Measurements from ENCODE around the gene ARPC3.
"Not testable (repeated sequence)": the region's sequence is repeated elsewhere in the genome, so short reads cannot be mapped to it uniquely, and the experiment has no call there.

The ARPC3 gene

DNA sequence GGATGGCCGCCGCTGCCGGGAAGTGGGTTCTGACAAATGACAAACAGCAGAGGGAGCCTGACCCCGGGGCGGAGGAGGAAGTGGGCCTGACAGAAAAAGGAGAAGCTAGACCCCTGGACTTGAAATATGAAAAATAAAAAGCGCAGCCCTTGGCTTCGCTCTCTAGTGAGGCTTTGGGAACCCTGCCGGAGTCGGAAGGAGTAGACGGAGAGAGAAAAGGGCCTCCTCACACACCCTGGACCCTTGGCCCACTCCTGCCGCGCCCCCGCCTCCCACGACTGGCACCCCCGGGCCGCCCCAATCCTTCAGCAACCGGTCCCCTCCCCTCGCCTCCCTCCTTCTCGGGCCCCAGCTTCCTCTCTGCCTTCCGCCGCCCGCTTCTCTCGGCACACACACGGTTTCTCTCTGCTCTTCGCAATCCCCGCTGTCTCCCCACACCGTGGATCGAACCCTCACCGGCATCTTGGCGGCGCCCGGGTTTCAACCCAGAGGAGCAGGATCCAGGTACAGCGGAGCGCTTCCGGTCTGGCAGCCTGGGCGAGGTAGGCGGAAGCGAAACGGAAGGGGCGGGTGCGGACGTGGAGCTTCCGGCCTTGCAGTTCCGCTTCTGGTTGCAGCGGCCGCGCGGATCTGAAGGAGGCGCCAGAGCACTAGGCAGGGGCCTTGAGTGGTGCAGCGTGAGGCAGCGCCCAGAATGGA, at the start of gene ARPC3:
Gene ARPC3, minus strand, starts transcription at position 539 of the 699 bp plus-strand sequence. Its CDS starts 77 bp downstream, at position 462.
- peak; percentile 90 for DNase-seq (ENCODE audit: low read depth)

DNA sequence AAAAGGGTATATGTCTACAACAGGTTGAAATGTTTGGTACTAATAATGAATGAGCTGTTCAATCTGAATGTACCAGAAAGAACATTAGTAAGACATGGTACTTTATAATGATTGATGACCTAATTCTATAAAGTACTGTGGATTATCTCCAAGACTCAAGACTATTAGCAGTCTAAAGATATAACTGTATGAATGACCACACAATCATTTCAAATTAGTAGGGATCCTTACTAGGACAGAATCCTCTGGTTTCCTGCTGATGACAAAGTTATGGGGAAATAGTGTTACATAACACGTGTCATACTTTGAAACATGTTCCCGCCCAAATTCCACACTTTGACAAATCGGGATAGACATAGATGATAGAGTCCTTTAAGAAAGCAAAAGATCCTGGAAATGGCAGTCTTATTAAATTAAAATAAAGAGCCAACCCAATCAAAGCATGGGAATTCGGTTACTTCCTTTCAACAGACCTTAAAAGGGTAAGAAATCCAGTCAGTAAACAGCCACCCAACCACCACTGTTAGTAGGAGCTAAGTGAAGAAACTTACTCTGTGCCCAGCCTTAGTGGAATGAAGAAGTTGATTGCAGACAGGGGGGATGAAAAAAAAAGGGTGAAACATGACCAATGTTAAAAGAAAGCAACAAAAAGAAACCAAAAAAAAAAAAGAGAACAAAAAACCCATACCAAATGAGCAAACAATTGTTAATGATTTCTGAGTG, 49.0 kb upstream of the ARPC3 start:
- DNase-seq (ENCODE audit: low read depth), result no peak

DNA sequence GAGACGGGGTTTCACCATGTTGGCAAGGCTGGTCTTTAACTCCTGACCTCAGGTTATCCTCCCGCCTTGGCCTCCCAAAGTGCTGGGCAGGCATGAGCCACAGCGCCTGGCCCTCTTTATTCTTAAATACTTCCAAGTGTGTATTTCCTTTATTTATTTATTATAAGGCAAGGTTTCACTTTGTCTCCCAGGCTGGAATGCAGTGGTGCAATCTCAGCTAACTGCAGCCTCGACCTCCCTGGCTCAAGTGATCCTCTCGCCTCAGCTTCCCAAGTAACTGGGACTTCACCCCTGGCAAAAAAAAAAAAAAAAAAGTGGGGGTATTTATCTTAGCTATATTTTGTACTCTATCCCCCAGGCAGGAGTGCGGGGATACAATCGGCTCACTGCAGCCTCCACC, 25.3 kb upstream of the ARPC3 start:
- DNase-seq (ENCODE audit: low read depth), result no peak

DNA sequence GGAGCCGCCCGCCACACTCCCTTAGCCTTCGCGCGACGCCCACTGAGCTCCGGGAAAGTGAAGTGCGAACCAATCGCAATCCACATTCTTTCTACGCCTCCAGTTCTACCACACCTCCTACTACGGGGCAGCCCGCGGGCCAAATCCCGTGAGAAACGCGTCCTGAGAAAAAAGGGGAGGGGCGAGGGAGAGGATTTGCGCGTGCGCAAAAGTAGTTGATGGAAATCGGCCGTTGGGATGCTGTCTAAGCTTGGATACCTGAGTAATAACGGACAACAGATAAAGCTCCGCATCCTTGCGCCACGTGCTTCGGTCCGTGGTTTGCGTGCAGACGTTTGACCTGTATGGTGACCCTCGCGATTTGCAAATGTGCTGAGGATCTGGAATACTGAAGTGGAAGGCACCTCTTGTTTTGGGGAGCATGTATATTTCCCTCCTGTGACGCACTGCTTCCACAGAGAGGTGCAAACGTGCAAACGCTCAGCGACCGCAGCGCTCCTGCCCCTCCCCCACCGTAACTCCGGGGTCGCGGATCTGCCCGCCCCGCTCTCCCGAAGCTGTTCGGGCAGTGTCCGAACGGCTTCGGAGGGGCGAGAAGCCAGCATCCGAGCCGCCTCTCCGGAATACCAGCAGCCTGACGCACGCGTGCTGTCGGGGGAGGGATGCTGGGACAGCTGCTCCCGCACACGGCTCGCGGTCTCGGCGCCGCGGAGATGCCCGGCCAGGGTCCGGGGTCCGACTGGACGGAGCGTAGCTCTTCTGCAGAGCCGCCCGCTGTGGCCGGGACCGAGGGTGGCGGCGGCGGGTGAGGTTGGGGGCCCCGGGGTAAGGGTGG, 18.3 kb upstream of the ARPC3 start, which contains the start of the genes FAM216A and GPN3:
Gene FAM216A, plus strand, starts transcription at position 632 of the 835 bp plus-strand sequence. Its CDS starts 31 bp downstream, at position 663.
Gene GPN3, minus strand, starts transcription at position 44 of the 835 bp plus-strand sequence. CDS start 54 bp downstream, outside the sequence.
- DNase-seq (ENCODE audit: low read depth), result peak; percentile 92

DNA sequence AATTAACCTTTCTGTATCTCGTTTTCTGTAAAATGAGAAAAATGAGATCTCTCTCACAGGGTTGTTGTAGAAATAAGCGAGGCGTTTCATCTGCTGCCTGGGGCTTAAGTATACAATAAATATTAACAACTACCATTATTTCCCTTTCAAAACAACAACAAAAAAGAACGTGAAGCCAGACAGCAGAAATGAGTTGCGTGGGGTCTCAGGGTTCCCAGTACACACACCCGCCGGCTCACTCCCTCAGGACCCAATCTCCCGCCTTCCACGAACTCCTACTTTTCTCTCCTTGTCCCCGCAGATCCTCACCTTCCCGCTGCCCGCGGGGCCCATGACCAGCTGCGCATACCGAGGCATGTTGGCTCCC, 17.7 kb upstream of the ARPC3 start:
- DNase-seq (ENCODE audit: low read depth), result no peak

DNA sequence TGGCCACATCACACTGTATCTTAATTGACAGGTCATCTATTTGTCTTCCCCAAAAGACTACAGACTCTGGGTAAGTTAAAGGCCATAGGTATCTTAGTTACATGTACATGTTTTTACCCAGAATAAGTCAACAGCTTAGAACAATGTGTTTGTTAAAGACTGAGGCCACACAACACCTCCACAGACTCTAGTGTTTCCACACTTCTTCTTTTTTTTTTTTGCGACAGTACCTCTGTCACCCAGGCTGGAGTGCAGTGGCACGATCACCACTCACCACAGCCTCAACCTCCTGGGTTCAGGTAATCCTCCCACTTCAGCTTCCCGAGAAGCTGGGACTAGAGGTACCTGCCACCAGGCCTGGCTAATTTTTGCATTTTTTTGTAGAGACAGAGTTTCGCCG, 16.7 kb upstream of the ARPC3 start:
- DNase-seq (ENCODE audit: low read depth), result no peak

DNA sequence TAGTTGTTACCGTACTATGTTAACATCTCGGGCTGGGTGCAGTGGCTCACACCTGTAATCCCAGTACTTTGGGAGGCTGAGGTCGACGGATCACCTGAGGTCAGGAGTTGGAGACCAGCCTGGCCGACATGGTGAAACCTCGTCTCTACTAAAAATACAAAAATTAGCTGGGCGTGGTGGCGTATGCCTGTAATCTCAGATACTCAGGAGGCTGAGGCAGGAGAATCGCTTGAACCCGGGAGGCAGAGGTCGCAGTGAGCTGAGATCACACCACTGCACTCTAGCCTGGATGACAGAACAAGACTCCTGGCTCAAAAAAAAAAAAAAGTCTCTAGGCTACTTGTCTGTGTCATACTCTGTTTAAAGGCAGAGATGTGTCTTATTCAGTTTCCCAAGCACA, 15.6 kb upstream of the ARPC3 start:
- not testable (repeated sequence) for DNase-seq (ENCODE audit: low read depth)

DNA sequence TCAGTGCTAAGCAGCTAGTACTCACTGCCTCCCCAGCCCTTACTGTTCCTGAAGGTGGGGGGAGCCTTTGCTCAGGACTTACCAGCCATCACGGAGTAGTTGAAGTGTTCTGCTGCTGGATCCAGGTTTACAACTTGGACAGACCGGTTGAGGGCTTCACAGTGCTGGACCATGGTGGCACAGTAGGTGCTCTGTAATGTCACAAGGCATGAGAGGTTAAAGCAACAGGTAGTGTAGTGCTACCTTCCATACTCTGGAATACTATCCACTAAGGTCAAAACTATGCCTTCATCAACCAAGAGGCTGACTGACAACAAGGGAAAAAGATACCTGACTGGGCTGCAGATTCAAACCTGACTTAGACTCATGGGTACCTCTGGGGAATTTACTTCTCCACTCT, 14.9 kb upstream of the ARPC3 start:
- no peak for DNase-seq (ENCODE audit: low read depth)

DNA sequence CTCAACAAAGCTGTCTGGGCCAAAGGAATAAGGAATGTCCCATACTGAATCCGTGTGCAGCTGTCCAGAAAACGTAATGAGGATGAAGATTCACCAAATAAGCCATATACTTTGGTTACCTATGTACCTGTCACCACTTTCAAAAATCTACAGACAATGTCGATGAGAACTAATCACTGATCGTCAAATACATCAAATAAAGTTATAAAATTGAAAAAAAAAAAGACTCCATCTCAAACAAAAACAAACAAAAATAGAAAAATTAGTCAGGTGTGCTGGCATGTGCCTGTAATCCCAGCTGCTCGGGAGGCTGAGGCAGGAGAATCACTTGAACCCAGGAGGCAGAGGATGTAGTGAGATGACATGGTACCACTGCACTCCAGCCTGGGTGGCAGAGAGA, 11.1 kb upstream of the ARPC3 start:
- not testable (repeated sequence) for DNase-seq (ENCODE audit: low read depth)

DNA sequence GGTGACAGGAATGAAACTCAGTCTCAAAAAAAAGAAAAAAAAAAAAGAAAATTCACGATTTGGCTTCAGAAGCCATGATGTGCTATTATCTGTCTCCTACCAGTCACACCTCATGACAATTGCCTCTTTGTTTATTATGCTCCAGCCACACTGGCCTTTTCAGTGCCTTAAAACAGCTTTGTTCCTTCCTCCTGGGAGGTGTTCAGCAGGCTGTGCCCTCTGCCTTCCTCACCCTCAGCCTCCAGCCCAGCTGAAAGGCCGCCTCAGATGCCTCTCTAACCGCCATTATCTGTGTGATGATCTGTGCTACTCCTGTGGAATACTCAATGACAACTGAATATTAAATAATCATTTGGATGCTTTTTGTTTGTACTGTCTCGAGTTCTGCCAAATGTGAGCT, 8.6 kb upstream of the ARPC3 start:
- DNase-seq (ENCODE audit: low read depth), result no peak

DNA sequence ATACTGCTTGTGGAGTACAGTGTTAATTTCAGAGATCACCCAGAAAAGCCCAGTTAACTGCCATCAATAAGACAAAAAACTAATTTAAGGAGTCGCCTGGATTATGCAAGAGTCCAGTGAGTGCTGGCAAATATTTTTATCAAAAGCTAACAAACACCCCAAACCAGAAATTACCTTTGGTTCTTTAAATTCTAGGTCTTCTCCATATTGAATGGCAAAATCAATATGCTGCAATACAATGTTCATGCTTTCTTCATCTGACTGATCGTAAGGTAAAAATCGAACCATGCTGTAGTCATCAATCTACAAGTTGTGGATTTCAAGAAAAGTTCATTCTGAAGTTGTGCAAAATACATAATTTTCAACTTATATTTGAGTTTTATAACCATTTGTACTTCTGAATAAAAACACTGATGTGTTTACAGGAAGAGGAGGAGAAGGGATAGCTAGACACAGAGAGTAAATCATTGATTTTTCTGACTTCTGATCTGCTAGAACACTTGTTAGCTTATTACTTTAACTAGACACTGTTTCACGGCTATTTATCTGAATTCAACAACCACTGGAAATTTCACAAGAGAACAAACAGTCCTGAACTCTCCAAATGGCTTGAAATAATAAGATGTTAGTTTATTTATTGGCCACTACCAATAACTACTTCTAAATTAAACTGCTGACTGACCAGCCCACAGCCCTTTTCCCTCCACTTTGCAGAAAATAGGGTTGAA, 3.6 kb upstream of the ARPC3 start:
- no peak for DNase-seq (ENCODE audit: low read depth)

DNA sequence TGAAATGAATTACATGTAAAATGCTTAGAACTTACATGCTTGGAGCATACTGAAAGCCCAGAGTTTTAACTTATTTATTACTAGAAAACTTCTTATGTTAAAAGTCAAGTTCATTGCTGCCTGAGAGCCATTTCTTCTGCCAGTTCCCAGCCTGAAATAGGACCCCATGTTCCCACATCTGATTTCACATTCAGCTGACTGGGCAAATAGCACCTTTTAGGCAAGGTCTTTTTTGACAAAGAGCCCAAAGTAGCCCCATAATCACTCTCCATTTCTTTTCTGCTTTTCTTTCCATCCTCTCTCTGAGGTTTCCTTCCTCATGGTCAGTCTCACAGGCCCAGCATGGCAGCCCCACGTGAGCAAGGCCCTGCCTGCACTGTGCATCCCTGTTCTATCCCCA, 1.1 kb upstream of the ARPC3 start:
- DNase-seq (ENCODE audit: low read depth), result no peak

DNA sequence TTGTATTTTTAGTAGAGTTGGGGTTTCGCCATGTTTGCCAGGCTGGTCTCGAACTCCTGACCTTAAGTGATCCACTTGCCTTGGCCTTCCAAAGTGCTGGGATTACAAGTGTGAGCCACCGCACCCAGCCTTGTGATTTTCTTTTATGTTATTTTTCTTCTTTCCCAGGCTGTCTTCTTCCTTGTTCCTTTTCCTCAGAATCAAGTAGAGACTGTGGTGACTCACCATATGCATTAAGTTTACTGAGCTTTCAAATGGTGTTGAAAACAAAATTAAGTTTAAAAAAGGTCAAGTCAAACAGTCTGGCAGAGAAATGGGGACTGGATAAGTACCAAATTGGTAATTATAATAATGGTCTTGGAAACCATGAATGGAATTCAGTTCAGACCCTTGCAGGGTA, 5.7 kb downstream of the ARPC3 start:
- DNase-seq (ENCODE audit: low read depth), result no peak

DNA sequence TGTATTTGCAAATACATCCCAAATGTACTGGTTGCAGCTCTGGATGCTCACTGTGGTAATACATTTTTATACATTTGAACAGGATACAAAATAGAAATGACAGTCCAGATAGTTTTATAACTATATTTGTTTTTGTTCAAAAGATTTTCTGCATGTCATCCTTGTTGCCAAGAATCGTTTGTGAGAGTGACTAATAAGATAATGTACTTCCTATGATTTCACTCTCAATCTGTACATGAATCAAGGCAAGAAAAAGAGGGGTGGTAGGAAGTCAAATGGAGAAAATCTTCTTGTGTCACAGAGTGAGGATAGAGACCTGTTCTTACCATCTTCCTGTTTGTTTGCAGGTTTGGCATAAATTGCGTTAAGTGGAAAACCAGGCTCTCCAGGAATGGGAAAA, 13.9 kb downstream of the ARPC3 start:
- DNase-seq (ENCODE audit: low read depth), result no peak

DNA sequence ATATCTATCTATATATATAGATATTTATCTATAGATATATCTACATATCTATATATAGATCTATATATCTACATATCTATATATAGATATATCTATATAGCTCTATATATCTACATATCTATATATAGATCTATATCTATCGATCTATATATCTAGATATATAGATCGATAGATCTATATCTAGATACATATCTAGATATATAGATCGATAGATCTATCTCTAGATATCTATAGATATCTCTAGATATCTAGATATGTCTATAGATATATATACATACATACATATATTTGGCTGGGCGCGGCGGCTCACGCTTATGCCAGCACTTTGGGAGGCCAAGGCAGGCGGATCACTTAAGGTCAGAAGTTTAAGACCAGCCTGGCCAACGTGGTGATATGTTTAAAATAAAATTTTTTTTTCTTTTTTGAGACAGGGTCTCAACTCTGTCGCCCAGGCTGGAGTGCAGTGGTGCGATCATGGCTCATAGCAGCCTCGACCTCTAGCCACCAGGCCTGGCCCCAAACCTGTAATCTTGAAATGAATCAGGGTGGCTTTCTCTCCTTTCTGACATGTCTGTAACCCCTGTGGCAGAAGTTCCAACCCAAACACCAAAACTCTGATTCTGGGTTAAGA, 18.1 kb downstream of the ARPC3 start:
- DNase-seq (ENCODE audit: low read depth), result no peak

DNA sequence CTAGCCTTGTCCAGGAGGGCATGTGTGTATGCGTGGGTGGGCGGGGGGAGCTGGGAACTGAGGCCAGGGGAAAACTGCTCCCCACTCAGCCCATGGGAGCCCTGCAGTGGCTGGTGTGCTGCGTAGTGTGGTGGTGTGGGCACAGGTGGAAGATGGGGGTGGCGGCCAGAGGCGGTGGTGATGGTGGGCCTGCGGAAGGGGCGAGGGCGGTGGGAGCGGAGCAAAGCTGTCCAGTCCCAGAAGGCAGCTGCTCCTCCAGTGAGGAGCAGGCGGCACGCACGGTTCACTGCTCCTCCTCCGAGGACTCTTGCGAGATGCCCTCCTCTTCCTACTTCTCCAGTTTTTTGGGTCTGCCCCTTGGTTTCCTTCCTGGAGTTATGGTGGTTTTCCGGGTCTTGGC, 20.5 kb downstream of the ARPC3 start:
- DNase-seq (ENCODE audit: low read depth), result not testable (repeated sequence)

DNA sequence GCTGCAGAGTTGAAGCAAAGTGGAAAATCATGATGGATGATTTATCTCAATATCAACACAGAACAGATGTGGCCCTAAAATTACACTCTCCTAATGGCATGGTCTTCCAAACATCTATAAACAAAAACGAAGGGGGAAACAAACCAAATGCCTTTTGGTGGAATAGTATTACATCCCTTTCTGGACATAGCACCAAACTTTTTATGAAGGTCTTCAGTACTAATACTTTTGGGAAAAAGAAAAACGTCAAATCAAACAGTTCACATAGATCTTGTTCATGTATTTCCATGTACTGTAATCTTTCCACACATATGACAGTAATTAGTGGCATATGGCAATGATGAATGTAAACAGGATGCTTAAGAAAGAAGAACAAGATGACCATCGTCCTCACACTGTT, 23.7 kb downstream of the ARPC3 start:
- no peak for DNase-seq (ENCODE audit: low read depth)

DNA sequence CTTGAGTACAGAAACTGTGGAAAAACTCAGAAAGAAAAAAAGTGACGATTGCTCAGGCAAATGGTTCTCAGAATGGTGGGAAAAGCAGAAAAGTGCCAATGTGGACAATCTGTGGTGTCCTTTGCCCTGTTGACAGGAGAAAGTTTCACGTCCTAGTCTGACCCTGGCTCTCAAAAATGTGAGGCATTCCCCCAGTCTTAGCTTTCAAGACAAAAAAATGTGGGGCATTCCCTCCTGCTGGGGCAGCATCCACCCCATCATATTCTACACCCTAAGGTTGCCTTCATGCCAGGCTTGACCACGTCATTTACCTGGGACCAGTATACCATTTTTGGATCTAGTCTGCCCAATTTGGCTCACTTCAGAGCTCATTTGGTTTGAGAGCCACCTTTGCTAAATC, 25.9 kb downstream of the ARPC3 start:
- DNase-seq (ENCODE audit: low read depth), result no peak

DNA sequence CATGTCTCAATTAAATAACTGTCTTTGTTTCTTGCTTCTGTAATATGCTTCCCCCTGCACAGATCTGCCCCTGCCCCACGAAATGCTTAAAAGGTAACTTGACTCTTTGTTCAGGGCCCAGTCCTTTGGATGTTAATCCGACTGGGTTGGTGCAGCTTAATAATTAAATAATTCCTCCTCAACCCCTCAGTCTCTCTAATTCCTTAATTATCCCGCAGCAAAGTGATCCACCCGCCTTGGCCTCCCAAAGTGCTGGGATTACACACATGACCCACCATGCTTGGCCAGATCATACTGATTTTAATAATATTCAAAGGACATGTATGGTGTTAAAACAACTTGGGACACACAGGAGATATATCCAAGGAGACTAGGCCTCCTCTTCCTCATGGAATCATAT, 28.4 kb downstream of the ARPC3 start:
- no peak for DNase-seq (ENCODE audit: low read depth)

DNA sequence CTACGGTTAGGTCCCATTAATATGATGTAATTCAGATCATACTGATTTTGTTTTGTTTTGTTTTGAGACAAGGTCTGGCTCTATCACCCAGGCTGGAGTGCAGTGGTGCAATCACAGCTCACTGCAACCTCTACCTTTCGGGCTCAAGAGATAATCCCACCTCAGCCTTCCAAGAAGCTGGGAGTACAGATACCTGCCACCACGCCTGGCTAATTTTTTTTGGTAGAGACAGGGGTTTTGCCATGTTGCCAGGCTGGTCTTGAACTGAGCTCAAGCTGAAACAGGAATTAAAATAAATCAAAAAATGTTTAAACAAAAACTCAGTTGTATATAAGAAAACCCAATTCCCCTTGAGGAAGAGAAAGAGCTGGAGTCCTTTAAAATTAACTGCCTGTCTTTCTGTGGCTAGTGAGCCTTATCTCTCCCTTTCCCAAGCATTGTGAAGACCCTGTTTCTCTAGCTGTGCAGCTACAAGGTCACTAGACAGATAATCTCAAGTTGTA, 28.9 kb downstream of the ARPC3 start:
- no peak for DNase-seq (ENCODE audit: low read depth)

DNA sequence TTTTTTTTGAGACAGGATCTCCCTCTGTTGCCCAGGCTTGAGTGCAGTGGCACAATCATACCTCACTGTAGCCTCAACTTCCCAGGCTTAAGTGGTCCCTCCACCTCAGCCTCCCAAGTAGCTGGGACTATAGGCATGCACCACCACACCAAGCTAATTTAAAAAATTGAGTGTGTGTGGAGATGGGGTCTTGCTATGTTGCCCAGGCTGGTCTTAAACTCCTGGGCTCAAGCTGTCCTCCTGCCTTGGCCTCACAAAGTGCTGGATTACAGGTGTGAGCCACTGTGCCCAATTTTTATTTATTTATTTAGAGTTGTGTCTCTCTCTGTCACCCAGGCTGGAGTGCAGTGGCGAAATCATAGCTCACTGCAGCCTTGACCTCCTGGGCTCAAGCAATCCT, 29.5 kb downstream of the ARPC3 start:
- DNase-seq (ENCODE audit: low read depth), result not testable (repeated sequence)
